Thymus (tissue), 11 donors: ENCODE measurements around the gene KIF27. TPM values are rescaled to one million over a fixed set of nuclear protein-coding genes. Genes with fewer than 3 reads are reported as not detected.
"Not testable (repeated sequence)": the region's sequence is repeated elsewhere in the genome, so short reads cannot be mapped to it uniquely, and the experiment has no call there.

Experiments used
- DNase-seq, 9 donors: peaks; one replicate each; pipeline ENCODE4 v3.0.0-alpha.2; 2013; ENCODE audit warnings: low spot score in 9 of 9, low read depth in 6 of 9, missing footprints in 1 of 9
- H3K27ac ChIP-seq, 2 donors: one replicate each; pipeline ENCODE4 v1.5.1; 2013; ENCODE audit warnings: control low read depth in 1 of 2, low read depth in 1 of 2, low read length in 1 of 2, mild to moderate bottlenecking in 1 of 2, moderate library complexity in 1 of 2
- H3K27me3 ChIP-seq, 2 donors: one replicate each; pipeline ENCODE4 v1.5.1; 2013; ENCODE audit warnings: low read length in 1 of 2; ENCODE audit not compliant: control insufficient read depth in 2 of 2, insufficient read depth in 1 of 2
- H3K36me3 ChIP-seq, 2 donors: one replicate each; pipeline ENCODE4 v1.5.1; 2013; ENCODE audit warnings: low read length in 1 of 2, mild to moderate bottlenecking in 1 of 2, moderate library complexity in 1 of 2; ENCODE audit not compliant: control insufficient read depth in 2 of 2, insufficient read depth in 2 of 2
- H3K4me1 ChIP-seq, 2 donors: one replicate each; pipeline ENCODE4 v1.5.1; 2013; ENCODE audit warnings: low read length in 2 of 2; ENCODE audit not compliant: control insufficient read depth in 2 of 2, insufficient read depth in 2 of 2
- H3K4me3 ChIP-seq, 2 donors: one replicate each; pipeline ENCODE4 v1.5.1; 2013; ENCODE audit warnings: low read length in 2 of 2, control low read depth in 1 of 2, mild to moderate bottlenecking in 1 of 2
- H3K9me3 ChIP-seq, 2 donors: one replicate each; pipeline ENCODE4 v1.5.1; 2013; ENCODE audit warnings: low read length in 1 of 2, mild to moderate bottlenecking in 1 of 2; ENCODE audit not compliant: control insufficient read depth in 2 of 2, insufficient read depth in 1 of 2
- WGBS: extraction: QIAGEN DNeasy Blood & Tissue Kit; methylation state at CpG from one replicate; pipeline ENCODE4 v1.1.7; 2013; 5-methylcytosine and 5-hydroxymethylcytosine counted together
- polyA plus RNA-seq: library from polyadenylated mRNA; stranded (reverse); fragments of 200-250 nt; gene quantifications from one replicate; pipeline ENCODE4 v1.2.3, GENCODE V29; 2013
- total RNA-seq: library from RNA; stranded (reverse); fragments of 120-200 nt; gene quantifications from one replicate; pipeline ENCODE4 v1.2.4, GENCODE V29; 2013
- donor health status: healthy.

KIF27 gene
- total and polyA plus RNA-seq, 2 donors, result 2.9 to 5.2 TPM

DNA sequence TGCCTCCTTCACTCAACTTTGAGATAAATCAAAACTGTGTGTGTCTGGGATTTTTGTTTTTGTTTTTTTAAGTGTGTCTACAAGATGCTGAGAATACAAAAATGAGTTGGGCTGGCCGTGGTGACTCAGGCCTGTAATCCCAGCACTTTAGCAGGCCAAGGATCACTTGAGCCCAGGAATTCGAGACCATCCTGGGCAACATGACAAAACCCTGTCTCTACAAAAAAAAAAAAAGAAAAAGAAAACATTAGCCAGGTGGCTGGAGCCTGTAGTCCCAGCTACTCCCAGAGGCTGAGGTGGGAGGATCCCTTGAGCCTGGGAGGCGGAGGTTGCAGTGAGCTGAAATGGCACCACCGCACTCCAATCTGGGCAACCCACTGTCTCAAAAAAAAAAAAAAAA is 37.8 kb upstream of the KIF27 start:
- no peaks in the 10 kb centered on the region for H3K9me3 ChIP-seq
- no peaks in the 10 kb centered on the region for H3K36me3 ChIP-seq
- WGBS, result 94% methylated on average over 4 of the region's 4 CpGs
- H3K4me3 ChIP-seq, result no peak overlapping the region
- no peaks in the 10 kb centered on the region for H3K27me3 ChIP-seq
- peaks cover 8 to 11% of the 10 kb centered on the region in 2 donors for H3K4me1 ChIP-seq
- DNase-seq, result no peak
- no peak overlapping the region for H3K27ac ChIP-seq

DNA sequence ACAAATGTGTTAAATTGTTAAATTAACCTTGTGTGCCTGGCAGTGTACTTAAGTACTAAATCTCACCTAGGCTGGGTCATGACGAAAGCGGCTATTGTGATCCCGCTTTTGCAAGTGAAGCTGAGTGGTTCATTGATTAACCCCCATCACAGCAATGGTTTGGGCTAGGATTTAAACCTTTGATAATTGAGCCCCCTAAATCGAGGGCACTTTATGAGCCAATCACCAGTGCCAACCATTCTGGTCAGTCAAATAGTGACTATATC is 35.9 kb upstream of the KIF27 start:
- WGBS, result 93% methylated on average over 4 of the region's 4 CpGs
- no peaks in the 10 kb centered on the region for H3K27me3 ChIP-seq
- no peaks in the 10 kb centered on the region for H3K36me3 ChIP-seq
- no peaks in the 10 kb centered on the region for H3K9me3 ChIP-seq
- peak overlapping the region; percentile 95 to 96 for H3K4me3 ChIP-seq
- H3K4me1 ChIP-seq, result peaks cover 8 to 11% of the 10 kb centered on the region in 2 donors
- no peak for DNase-seq
- H3K27ac ChIP-seq, result no peak overlapping the region

DNA sequence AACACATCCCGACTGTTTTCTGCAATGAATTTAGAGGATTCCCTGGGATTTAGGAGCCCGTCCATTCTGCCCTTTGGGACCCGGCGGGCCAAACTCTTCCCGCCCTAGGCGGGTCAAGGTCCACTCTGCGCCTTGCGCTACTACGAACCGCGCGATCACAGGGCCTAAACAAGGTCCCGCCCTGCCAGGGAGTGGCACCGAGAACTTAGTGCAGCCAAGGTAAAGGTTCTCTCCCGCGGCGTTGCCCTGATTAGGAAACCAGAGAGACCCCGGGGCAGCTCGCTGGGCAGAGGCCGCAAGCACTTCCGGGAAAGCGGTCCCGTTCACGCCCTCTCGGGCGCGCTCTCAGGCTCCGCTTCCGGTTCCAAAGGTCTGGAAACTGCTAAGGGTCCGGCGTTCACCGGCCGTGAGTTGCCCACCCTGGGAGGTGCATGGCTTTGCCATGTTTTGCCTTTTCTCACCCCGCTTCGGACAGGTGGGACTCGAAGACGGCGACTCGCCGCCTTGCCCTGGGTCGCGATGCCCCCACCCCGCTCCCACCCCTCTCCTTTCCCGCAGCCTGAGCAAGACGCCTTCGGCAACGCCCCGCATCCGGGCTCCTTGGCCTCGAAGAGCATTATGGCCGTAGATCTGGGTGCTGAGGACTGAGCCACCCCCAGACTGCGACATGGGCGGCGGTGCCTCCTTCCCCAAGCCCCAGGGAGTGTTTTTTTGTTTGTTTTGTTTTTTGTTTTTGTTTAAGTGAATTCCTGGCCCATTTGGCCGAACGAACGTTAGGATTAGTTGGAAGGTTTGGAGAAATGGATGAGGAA is 35.4 kb upstream of the KIF27 start:
- WGBS, result 7% methylated on average over 57 of the region's 57 CpGs
- Histone ChIP-seq H3K4me1 (peaks cover 8 to 11% of the 10 kb centered on the region in 2 donors), H3K27me3 (no peaks in the 10 kb centered on the region), H3K4me3 (peak overlapping the region; percentile 95 to 96), H3K9me3 (no peaks in the 10 kb centered on the region), H3K36me3 (peaks cover 0 to 2% of the 10 kb centered on the region in 2 donors), H3K27ac (peak overlapping the region; percentile 65 to 91)
- peak in 8 of 9 donors; percentile 43 to 78 (median 52) for DNase-seq

DNA sequence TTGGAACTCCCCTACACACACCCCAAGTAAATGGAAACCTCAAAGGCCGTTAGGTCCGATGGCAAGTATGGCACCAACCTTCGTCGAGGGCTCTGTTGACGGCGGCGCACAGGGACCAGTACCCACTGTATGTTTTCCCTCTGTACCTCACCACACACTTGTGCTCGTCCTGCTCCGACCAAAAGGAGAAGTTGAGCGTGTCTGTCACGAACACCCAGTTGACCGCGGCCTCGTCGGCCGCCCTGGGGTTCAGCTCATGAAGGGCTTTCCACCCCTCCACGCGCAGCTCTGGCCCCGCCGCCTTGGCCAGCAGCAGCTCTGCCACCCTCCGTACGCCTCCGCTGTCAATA is 34.8 kb upstream of the KIF27 start:
- DNase-seq, result peak in 6 of 9 donors; percentile 16 to 57 (median 28)
- Histone ChIP-seq H3K4me1 (peaks cover 8 to 11% of the 10 kb centered on the region in 2 donors), H3K27me3 (no peaks in the 10 kb centered on the region), H3K9me3 (no peaks in the 10 kb centered on the region), H3K27ac (peak overlapping the region; percentile 65 to 91), H3K36me3 (peaks cover 0 to 2% of the 10 kb centered on the region in 2 donors), H3K4me3 (peak overlapping the region; percentile 95 to 96)
- WGBS, result 2% methylated on average over 23 of the region's 23 CpGs

DNA sequence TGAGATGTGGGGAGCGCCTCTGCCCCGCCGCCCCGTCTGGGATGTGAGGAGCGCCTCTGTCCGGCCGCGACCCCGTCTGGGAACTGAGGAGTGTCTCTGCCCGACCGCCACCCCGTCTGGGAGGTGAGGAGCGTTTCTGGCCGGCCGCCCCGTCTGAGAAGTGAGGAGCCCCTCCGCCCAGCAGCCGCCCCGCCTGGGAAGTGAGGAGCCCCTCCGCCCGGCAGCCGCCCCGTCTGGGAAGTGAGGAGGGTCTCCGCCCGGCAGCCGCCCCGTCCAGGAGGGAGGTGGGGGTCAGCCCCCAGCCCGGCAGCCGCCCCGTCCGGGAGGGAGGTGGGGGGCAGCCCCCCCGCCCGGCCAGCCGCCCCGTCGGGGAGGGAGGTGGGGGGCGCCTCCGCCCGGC is 26.9 kb upstream of the KIF27 start:
- not testable (repeated sequence) for H3K36me3 ChIP-seq, H3K27ac ChIP-seq

DNA sequence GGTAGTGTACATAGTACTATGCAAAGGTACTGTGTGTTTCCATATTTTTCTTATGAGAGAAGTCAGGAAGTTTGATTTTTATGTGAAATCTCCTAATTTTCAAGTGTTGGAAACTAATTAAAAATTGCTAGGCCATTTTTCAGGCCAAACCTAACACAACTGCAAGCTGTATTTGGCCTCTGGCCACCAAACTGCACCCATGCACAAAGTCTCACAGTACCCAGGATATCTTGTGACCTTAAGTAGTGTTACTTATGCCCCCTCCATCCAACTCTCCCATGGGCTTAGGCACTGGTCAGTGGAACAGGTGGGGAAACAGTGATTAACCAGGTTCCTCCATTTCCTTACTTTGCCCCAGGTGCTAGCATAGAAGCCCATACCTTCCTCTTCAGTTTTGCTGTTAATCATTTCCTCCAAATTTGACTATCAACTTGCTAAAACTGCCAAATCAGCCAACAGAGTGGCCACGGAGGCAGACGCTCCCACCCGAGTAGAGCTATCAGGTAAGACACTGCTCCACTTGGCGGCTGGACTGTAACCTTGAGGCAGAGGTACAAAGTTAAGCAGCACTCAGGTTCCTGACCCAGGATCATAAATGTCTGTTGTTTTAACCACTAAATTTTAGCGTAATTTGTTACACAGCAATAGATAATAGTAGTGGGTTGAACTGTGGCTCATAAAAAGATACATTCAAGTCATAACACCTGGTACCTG is 19.5 kb upstream of the KIF27 start:
- DNase-seq, result no peak
- H3K36me3 ChIP-seq, result peaks cover 15 to 27% of the 10 kb centered on the region in 2 donors
- H3K4me3 ChIP-seq, result no peak overlapping the region
- no peaks in the 10 kb centered on the region for H3K27me3 ChIP-seq
- no peaks in the 10 kb centered on the region for H3K4me1 ChIP-seq
- WGBS, result 96% methylated on average over 5 of the region's 5 CpGs
- H3K9me3 ChIP-seq, result no peaks in the 10 kb centered on the region
- no peak overlapping the region for H3K27ac ChIP-seq

More for the DNA sequence above, 26.9 kb upstream of the KIF27 start:
- not testable (repeated sequence) for H3K9me3 ChIP-seq, H3K4me3 ChIP-seq, DNase-seq, H3K4me1 ChIP-seq, H3K27me3 ChIP-seq
- WGBS, result 98% methylated on average over 39 of the region's 39 CpGs

DNA sequence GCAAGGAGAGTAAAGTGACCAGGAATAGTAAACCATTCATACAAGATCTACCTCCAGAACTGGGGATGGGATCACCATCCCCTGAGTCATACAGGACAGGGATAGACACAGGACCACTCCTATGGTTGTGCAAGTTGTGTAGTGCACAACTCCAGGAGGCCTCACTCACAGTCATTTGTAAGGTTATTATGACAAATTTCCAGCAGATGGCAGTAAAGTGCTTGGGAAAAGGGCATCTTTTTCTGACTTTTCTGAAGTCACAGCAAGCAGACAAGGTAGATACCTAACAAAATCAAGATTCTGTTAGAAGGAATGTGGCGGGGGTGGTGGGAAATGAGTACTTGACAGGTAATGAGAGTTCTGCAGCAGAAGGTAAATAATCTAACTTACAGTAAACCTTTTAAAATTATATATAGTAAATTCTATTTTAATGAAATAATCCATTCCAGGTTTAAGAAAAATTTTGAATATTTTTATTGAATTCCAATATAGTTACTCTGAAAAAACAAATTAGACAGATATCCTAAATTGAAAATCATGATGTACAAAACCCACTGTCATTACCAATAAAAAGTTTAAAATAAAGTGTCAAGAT is 16.7 kb upstream of the KIF27 start:
- Histone ChIP-seq H3K36me3 (peaks cover 15 to 27% of the 10 kb centered on the region in 2 donors), H3K9me3 (no peaks in the 10 kb centered on the region), H3K4me3 (no peak overlapping the region), H3K27ac (no peak overlapping the region), H3K4me1 (no peaks in the 10 kb centered on the region), H3K27me3 (no peaks in the 10 kb centered on the region)
- WGBS, result 79% methylated on average over 1 of the region's 1 CpG
- DNase-seq, result peak in 8 of 9 donors; percentile 33 to 85 (median 68)

DNA sequence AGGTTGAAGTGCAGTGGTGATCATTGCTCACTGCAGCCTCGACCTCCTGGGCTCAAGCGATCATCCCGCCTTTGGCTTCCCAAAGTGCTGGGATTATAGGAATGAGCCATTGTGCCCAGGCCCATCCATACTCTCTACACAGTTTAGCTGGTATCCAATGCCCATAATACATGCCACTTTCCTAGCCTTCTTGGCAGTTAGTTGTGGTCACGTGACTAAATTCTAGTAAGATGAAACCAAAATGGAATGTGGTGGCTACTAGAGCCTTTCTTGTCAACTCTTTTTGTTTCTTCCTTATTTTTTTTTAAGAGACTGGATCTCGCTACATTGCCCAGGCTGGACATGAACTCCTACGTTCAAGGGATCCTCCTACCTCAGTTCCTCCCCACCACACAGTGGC is 15.3 kb upstream of the KIF27 start:
- WGBS, result 93% methylated on average over 6 of the region's 6 CpGs
- no peak overlapping the region for H3K4me3 ChIP-seq
- H3K36me3 ChIP-seq, result peaks cover 10 to 16% of the 10 kb centered on the region in 2 donors
- H3K27me3 ChIP-seq, result no peaks in the 10 kb centered on the region
- no peak overlapping the region for H3K27ac ChIP-seq
- no peaks in the 10 kb centered on the region for H3K9me3 ChIP-seq
- peaks cover 0 to 1% of the 10 kb centered on the region in 2 donors for H3K4me1 ChIP-seq
- DNase-seq, result no peak

DNA sequence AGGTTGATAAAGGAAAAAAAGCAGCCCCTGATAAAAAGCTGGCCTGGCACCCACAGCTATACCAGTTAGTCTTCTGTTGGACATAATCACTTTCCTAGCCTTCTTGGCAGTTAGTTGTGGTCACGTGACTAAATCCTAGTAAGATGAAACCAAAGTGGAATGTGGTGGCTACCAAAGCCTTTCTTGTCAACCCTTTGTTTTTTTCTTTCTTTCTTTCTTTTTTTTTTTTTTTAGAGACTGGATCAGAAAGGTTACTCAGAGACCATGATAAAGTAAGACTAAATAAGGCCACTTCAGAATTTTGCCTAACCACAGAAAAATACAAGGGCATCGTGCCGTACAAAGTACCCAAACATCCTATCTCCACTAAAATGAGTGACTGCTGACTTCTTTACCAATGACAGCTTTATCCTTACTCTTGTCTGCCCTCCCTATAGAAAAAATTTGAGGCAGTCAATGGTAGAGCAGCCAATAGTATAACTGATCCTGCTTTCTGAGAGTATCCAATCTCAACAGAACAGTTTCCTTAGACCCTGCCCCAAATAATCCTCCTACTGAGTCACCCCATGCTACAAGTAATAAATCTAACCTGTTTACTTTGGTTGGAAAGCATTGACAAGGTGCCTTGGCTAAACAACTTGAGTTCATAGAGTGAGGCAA is 14.2 kb upstream of the KIF27 start:
- Histone ChIP-seq H3K36me3 (peaks cover 7 to 16% of the 10 kb centered on the region in 2 donors), H3K4me1 (peaks cover 0 to 4% of the 10 kb centered on the region in 2 donors), H3K27ac (no peak overlapping the region), H3K27me3 (no peaks in the 10 kb centered on the region), H3K9me3 (no peaks in the 10 kb centered on the region), H3K4me3 (no peak overlapping the region)
- no peak for DNase-seq
- WGBS, result 95% methylated on average over 3 of the region's 3 CpGs
